Transverse colon (tissue), 3 donors: ENCODE results near the gene ZBTB38.

Experiments used
- EP300 ChIP-seq: sonication (generic); formaldehyde crosslinking; IDR thresholded peaks from one replicate; pipeline ENCODE4 v1.6.1; 2017; ENCODE audit warnings: antibody characterized with exemption, low read depth
- POLR2A ChIP-seq: fragments of 450-650 bp; IDR thresholded peaks from one replicate; pipeline ENCODE4 v1.6.1; 2016; ENCODE audit warnings: antibody characterized with exemption, mild to moderate bottlenecking, moderate library complexity
- TF ChIP-seq, protein P1 (sequence below), 5 experiments: fragments of 200-600 bp in 3 of 5; fragments of 450-650 bp in 2 of 5; sonication (generic) in 3 of 5; IDR thresholded peaks; 1 replicate in 2 of 5; 2 replicates in 3 of 5; pipeline ENCODE4 v1.5.1; 2016 to 2017; ENCODE audit warnings: antibody characterized with exemption in 5 of 5, inconsistent platforms in 3 of 5, mild to moderate bottlenecking in 2 of 5, moderate library complexity in 1 of 5

DNA sequence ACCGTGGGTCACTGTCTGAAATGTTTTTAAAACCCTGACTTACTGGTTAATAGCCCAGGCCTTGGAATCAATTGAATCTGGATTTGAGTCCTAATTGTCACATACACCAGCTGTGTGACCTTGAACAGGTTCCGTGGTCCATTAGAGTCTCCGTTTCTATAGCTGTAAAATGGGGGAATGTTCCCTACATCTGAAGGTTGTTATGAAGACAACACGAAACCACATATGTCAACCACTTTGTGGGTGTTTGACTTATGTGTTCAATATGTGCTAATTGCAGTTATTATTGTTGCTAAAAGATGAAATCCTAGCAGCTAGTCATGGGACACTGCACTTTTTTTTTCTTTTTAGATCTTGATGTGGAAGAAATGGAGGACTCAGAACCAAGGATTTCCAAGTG, 35.3 kb downstream of the ZBTB38 start:
- TF ChIP-seq, protein P1, sequence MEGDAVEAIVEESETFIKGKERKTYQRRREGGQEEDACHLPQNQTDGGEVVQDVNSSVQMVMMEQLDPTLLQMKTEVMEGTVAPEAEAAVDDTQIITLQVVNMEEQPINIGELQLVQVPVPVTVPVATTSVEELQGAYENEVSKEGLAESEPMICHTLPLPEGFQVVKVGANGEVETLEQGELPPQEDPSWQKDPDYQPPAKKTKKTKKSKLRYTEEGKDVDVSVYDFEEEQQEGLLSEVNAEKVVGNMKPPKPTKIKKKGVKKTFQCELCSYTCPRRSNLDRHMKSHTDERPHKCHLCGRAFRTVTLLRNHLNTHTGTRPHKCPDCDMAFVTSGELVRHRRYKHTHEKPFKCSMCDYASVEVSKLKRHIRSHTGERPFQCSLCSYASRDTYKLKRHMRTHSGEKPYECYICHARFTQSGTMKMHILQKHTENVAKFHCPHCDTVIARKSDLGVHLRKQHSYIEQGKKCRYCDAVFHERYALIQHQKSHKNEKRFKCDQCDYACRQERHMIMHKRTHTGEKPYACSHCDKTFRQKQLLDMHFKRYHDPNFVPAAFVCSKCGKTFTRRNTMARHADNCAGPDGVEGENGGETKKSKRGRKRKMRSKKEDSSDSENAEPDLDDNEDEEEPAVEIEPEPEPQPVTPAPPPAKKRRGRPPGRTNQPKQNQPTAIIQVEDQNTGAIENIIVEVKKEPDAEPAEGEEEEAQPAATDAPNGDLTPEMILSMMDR (IDR thresholded peaks at IDR 0.05) = no peak
- TF ChIP-seq EP300 (no peak), POLR2A (no peak)
